ENCODE results near the gene MDM1.

GRCh38 chr12:68293347-68293746, 38.8 kb downstream of the MDM1 start:
- TF ChIP-seq POLR2A (IDR thresholded peaks at IDR 0.05; ENCODE audit: low read depth, low read length) (no peak), POLR2AphosphoS5 (IDR thresholded peaks at IDR 0.05; ENCODE audit: low read depth, low read length) (no peak), TAF1 (IDR thresholded peaks at IDR 0.05; ENCODE audit: low read depth, low read length) (no peak)

Measured in GM12891 (cell line).